H1 (cell line): ENCODE results near the gene CORIN.

Source experiments
- BACH1 ChIP-seq: IDR thresholded peaks from 2 replicates; pipeline ENCODE4 v1.6.1; 2012; ENCODE audit warnings: low read length, improper control_type of control experiment
- BRCA1 ChIP-seq: IDR thresholded peaks from 2 replicates; pipeline ENCODE4 v1.6.1; 2012; ENCODE audit warnings: low read depth, low read length, improper control_type of control experiment
- EGR1 ChIP-seq: IDR thresholded peaks from 2 replicates; pipeline ENCODE4 v1.6.1; 2011; ENCODE audit warnings: low read depth, low read length, borderline replicate concordance
- EZH2 ChIP-seq: fragments of 200-600 bp; sonication (generic); IDR thresholded peaks from 2 replicates; pipeline ENCODE4 v1.7.1; 2012; ENCODE audit warnings: low read depth, mild to moderate bottlenecking, moderate library complexity, low read length, inconsistent platforms; ENCODE audit not compliant: severe bottlenecking
- HDAC6 ChIP-seq: IDR thresholded peaks from one replicate; pipeline ENCODE4 v1.7.1; 2012; ENCODE audit warnings: low read depth, mild to moderate bottlenecking, inconsistent platforms, low read length, moderate library complexity
- RBBP5 ChIP-seq: IDR thresholded peaks from 2 replicates; pipeline ENCODE4 v1.7.1; 2012; ENCODE audit warnings: low read depth, mild to moderate bottlenecking, inconsistent platforms, low read length, moderate library complexity, borderline replicate concordance
- SIN3A ChIP-seq, 2 experiments: IDR thresholded peaks in 1 of 2; conservative IDR thresholded peaks in 1 of 2; 2 replicates each; pipeline ENCODE4 v1.6.1; 2011 to 2012; ENCODE audit warnings: low read length in 2 of 2, improper control_type of control experiment in 1 of 2, low read depth in 1 of 2, mild to moderate bottlenecking in 1 of 2
- TF ChIP-seq, protein P1 (sequence below): IDR thresholded peaks from 2 replicates; pipeline ENCODE4 v1.6.1; 2012; ENCODE audit warnings: inconsistent platforms

- TF ChIP-seq EGR1 = no peak
- TF ChIP-seq HDAC6 = no peak
- TF ChIP-seq RBBP5 = no peak
- TF ChIP-seq, protein P1, sequence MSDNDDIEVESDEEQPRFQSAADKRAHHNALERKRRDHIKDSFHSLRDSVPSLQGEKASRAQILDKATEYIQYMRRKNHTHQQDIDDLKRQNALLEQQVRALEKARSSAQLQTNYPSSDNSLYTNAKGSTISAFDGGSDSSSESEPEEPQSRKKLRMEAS = no peak
- no peak for TF ChIP-seq BRCA1
- no peak for TF ChIP-seq EZH2
- no peak for TF ChIP-seq SIN3A (conservative IDR thresholded peaks at IDR 0.05 in 1 of 2, IDR thresholded peaks at IDR 0.05 in 1 of 2; ENCODE audit: low read depth in 1 of 2, low read length in 2 of 2)
- no peak for TF ChIP-seq BACH1
These were observed 286.2 kb downstream of the CORIN start for GRCh38 chr4:47551682-47552081.
